ENCODE measurements around the gene MGLL. TPM values are rescaled to one million over a fixed set of nuclear protein-coding genes. Genes with fewer than 3 reads are reported as not detected.

MGLL gene
- total RNA-seq, 4 donors from 2014 or later = 58.9 to 129 (median 96.3) TPM

GRCh38 chr3:127799476-127800222, 22.7 kb downstream of the MGLL start:
- no peak for DNase-seq (ENCODE audit: low spot score)
- no peak for TF ChIP-seq CTCF (IDR thresholded peaks at IDR 0.05)
- peak; percentile 84 for ATAC-seq (ENCODE audit: low FRiP score)

DNA sequence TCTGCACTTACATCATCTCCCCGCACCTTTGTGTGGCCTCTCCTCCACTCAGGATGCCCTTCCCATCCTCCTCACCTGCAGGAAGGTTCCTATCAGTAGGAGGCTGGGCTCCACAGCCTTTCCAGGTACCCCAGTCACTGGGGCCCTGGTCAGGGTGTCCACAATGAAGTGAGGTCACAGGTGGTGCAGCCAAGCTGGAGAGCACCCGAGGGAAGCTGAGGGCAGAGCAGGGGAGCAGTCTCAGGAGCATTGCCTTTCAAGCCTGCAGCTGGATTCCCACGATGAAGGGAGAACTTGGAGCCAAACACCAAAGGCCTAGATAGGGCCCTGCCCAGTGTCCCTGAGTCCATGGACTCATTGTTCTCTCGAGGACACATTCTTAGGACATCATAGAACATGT, 23.6 kb downstream of the MGLL start:
- TF ChIP-seq CTCF (IDR thresholded peaks at IDR 0.05) = no peak
- ATAC-seq (ENCODE audit: low FRiP score) (no peak), DNase-seq (ENCODE audit: low spot score) (no peak)

GRCh38 chr3:127796831-127797150, 25.5 kb downstream of the MGLL start:
- no peak for TF ChIP-seq CTCF (IDR thresholded peaks at IDR 0.05)
- DNase-seq (ENCODE audit: low spot score) (no peak), ATAC-seq (ENCODE audit: low FRiP score) (no peak)

GRCh38 chr3:127796045-127796830, 26.1 kb downstream of the MGLL start:
- no peak for TF ChIP-seq CTCF (IDR thresholded peaks at IDR 0.05)
- DNase-seq (ENCODE audit: low spot score) (no peak), ATAC-seq (ENCODE audit: low FRiP score) (no peak)

GRCh38 chr3:127794972-127795371, 27.3 kb downstream of the MGLL start:
- no peak for TF ChIP-seq CTCF (IDR thresholded peaks at IDR 0.05)
- ATAC-seq (ENCODE audit: low FRiP score) = no peak
- no peak for DNase-seq (ENCODE audit: low spot score)

GRCh38 chr3:127794402-127794801, 27.9 kb downstream of the MGLL start:
- no peak for ATAC-seq (ENCODE audit: low FRiP score)
- DNase-seq (ENCODE audit: low spot score) = no peak
- TF ChIP-seq CTCF (IDR thresholded peaks at IDR 0.05) = no peak
